ENCODE results near the gene LEUTX.
"Not testable (repeated sequence)": the region's sequence is repeated elsewhere in the genome, so short reads cannot be mapped to it uniquely, and the experiment has no call there.

DNA sequence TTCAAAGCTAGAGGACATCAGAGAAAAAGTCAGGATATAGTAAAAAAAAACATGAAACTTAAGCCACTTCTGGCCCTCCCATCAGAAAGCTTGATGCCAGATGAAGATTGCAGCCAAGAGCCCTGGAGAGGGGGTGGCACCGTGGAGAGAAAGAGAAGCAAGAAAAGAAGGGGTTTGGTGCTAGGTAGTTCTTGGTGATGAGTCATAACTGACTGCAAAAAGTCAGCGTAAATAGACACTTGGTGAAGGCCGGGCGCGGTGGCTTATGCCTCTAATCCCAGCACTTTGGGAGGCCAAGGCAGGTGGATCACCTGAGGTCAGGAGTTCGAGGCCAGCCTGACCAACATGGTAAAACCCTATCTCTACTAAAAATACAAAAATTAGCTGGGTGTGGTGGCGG, 30.0 kb downstream of the LEUTX start:
- TF ChIP-seq CTCF (conservative IDR thresholded peaks at IDR 0.05; ENCODE audit: low read depth in 2 of 2); EZH2 (IDR thresholded peaks at IDR 0.05; ENCODE audit: low read depth, unreplicated experiment); EZH2phosphoT487 (IDR thresholded peaks at IDR 0.05; ENCODE audit: unreplicated experiment); POLR2AphosphoS5 (IDR thresholded peaks at IDR 0.05; ENCODE audit: low read depth); ZNF331 (CRISPR knock-in tag; IDR thresholded peaks at IDR 0.05; ENCODE audit: low read depth); STAT1 (IDR thresholded peaks at IDR 0.05; ENCODE audit: unreplicated experiment); NANOG (IDR thresholded peaks at IDR 0.05; ENCODE audit: borderline replicate concordance); REST (IDR thresholded peaks at IDR 0.05; ENCODE audit: unreplicated experiment); CREB1 (CRISPR knock-in tag; IDR thresholded peaks at IDR 0.05; ENCODE audit: low read depth); JUNB (IDR thresholded peaks at IDR 0.05; ENCODE audit: unreplicated experiment); ZNF114 (CRISPR knock-in tag; IDR thresholded peaks at IDR 0.05): not testable (repeated sequence)
- TF ChIP-seq, protein P1, sequence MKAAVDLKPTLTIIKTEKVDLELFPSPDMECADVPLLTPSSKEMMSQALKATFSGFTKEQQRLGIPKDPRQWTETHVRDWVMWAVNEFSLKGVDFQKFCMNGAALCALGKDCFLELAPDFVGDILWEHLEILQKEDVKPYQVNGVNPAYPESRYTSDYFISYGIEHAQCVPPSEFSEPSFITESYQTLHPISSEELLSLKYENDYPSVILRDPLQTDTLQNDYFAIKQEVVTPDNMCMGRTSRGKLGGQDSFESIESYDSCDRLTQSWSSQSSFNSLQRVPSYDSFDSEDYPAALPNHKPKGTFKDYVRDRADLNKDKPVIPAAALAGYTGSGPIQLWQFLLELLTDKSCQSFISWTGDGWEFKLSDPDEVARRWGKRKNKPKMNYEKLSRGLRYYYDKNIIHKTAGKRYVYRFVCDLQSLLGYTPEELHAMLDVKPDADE (IDR thresholded peaks at IDR 0.05), result not testable (repeated sequence)
